ENCODE results near the gene ATF3.

ATF3 gene

GRCh38 chr1:212666116-212666775 is 57.7 kb downstream of the ATF3 start:
- TF ChIP-seq CTCF (IDR thresholded peaks at IDR 0.05; ENCODE audit: insufficient read depth, missing control alignments), result no peak
- DNase-seq (ENCODE audit: insufficient read length, low spot score) (no peak), FAIRE-seq (no peak)

- TF ChIP-seq CTCF (IDR thresholded peaks at IDR 0.05; ENCODE audit: insufficient read depth, missing control alignments), result no peak
- FAIRE-seq (no peak), DNase-seq (ENCODE audit: insufficient read length, low spot score) (no peak)
These were observed 58.9 kb downstream of the ATF3 start for GRCh38 chr1:212667223-212668139.

GRCh38 chr1:212668477-212668876 is 59.9 kb downstream of the ATF3 start:
- TF ChIP-seq CTCF (IDR thresholded peaks at IDR 0.05; ENCODE audit: insufficient read depth, missing control alignments), result no peak
- FAIRE-seq (no peak), DNase-seq (ENCODE audit: insufficient read length, low spot score) (no peak)

- DNase-seq (ENCODE audit: insufficient read length, low spot score) (peak; percentile 50), FAIRE-seq (no peak)
- peak; percentile 44 for TF ChIP-seq CTCF (IDR thresholded peaks at IDR 0.05; ENCODE audit: insufficient read depth, missing control alignments)
These were observed 60.5 kb downstream of the ATF3 start for GRCh38 chr1:212669102-212669501.

GRCh38 chr1:212669600-212669999 is 61.0 kb downstream of the ATF3 start:
- TF ChIP-seq CTCF (IDR thresholded peaks at IDR 0.05; ENCODE audit: insufficient read depth, missing control alignments), result no peak
- no peak for FAIRE-seq
- DNase-seq (ENCODE audit: insufficient read length, low spot score), result no peak

- FAIRE-seq (no peak), DNase-seq (ENCODE audit: insufficient read length, low spot score) (no peak)
- no peak for TF ChIP-seq CTCF (IDR thresholded peaks at IDR 0.05; ENCODE audit: insufficient read depth, missing control alignments)
These were observed 61.7 kb downstream of the ATF3 start for GRCh38 chr1:212670301-212670700.

All from D721Med (cell line).